ENCODE results near the gene SLC25A33. TPM values are rescaled to one million over a fixed set of nuclear protein-coding genes. Genes with fewer than 3 reads are reported as not detected.
A peak's percentile ranks its signal among the peaks of the same experiment; 100 is the strongest.

The SLC25A33 gene
- total RNA-seq, 2 experiments from 2014 or later: 5.4 to 6.1 TPM

GRCh38 chr1:9573723-9574122, 34.5 kb downstream of the SLC25A33 start:
- Mint-ChIP-seq H3K27me3 (no peaks in the 10 kb centered on the region), H3K36me3 (peaks cover 16% of the 10 kb centered on the region), H3K4me1 (ENCODE audit: low read depth) (no peaks in the 10 kb centered on the region), H3K4me3 (no peak overlapping the region), H3K9me3 (no peaks in the 10 kb centered on the region), H3K27ac (no peak overlapping the region)
- POLR2A ChIA-PET: interaction anchor here (0.5 kb wide), 1 partner anchor 819 kb away, joined by 3 read pairs; no protein-coding TSS in a partner anchor
- intact Hi-C loops (cut with micrococcal nuclease): loop anchor here (2.0 kb wide), 1 partner anchor 79 kb away; no protein-coding TSS in a partner anchor
- CTCF ChIA-PET: interaction anchor here (0.7 to 2.7 kb wide), 3 partner anchors 51 to 84 kb away, joined by 3 to 14 read pairs (median 9); no protein-coding TSS in a partner anchor
- no peak for DNase-seq

GRCh38 chr1:9575486-9575885, 36.2 kb downstream of the SLC25A33 start:
- H3K9me3 Mint-ChIP-seq: no peaks in the 10 kb centered on the region
- H3K27ac Mint-ChIP-seq: no peak overlapping the region
- no peak for DNase-seq
- intact Hi-C loops (cut with micrococcal nuclease): no loop called here
- H3K4me1 Mint-ChIP-seq (ENCODE audit: low read depth): no peaks in the 10 kb centered on the region
- no peaks in the 10 kb centered on the region for H3K27me3 Mint-ChIP-seq
- H3K4me3 Mint-ChIP-seq: no peak overlapping the region
- H3K36me3 Mint-ChIP-seq: peaks cover 16% of the 10 kb centered on the region
- ChIA-PET CTCF (interaction anchor here (1.4 to 2.7 kb wide), 2 partner anchors 80 to 85 kb away, joined by 3 to 14 read pairs; no protein-coding TSS in a partner anchor), POLR2A (no interaction called here)

- POLR2A ChIA-PET: no interaction called here
- DNase-seq: no peak
- CTCF ChIA-PET: no interaction called here
- Mint-ChIP-seq H3K27me3 (no peaks in the 10 kb centered on the region), H3K4me1 (ENCODE audit: low read depth) (no peaks in the 10 kb centered on the region), H3K9me3 (no peaks in the 10 kb centered on the region), H3K4me3 (no peak overlapping the region), H3K27ac (no peak overlapping the region), H3K36me3 (peaks cover 17% of the 10 kb centered on the region)
- intact Hi-C loops (cut with micrococcal nuclease): no loop called here
These were observed 37.6 kb downstream of the SLC25A33 start for GRCh38 chr1:9576903-9577302.

GRCh38 chr1:9577423-9577822, 38.2 kb downstream of the SLC25A33 start:
- Mint-ChIP-seq H3K4me3 (no peak overlapping the region), H3K9me3 (no peaks in the 10 kb centered on the region), H3K4me1 (ENCODE audit: low read depth) (no peaks in the 10 kb centered on the region), H3K36me3 (peaks cover 19% of the 10 kb centered on the region), H3K27ac (no peak overlapping the region), H3K27me3 (no peaks in the 10 kb centered on the region)
- DNase-seq: no peak
- intact Hi-C loops (cut with micrococcal nuclease): no loop called here
- POLR2A ChIA-PET: no interaction called here
- CTCF ChIA-PET: interaction anchor here (1.1 kb wide), 1 partner anchor 11 kb away, joined by 3 read pairs; no protein-coding TSS in a partner anchor

- intact Hi-C loops (cut with micrococcal nuclease): no loop called here
- Mint-ChIP-seq H3K9me3 (no peaks in the 10 kb centered on the region), H3K4me3 (no peak overlapping the region), H3K4me1 (ENCODE audit: low read depth) (no peaks in the 10 kb centered on the region), H3K27ac (no peak overlapping the region), H3K27me3 (no peaks in the 10 kb centered on the region), H3K36me3 (peaks cover 17% of the 10 kb centered on the region)
- POLR2A ChIA-PET: no interaction called here
- CTCF ChIA-PET: interaction anchor here (0.9 to 1.5 kb wide), 2 partner anchors 7 to 90 kb away, joined by 3 read pairs; no protein-coding TSS in a partner anchor
- DNase-seq: no peak
These were observed 41.7 kb downstream of the SLC25A33 start for GRCh38 chr1:9580942-9581341.

- H3K4me3 Mint-ChIP-seq: no peak overlapping the region
- peaks cover 16% of the 10 kb centered on the region for H3K4me1 Mint-ChIP-seq (ENCODE audit: low read depth)
- no peaks in the 10 kb centered on the region for H3K27me3 Mint-ChIP-seq
- H3K9me3 Mint-ChIP-seq: no peaks in the 10 kb centered on the region
- peaks cover 6% of the 10 kb centered on the region for H3K36me3 Mint-ChIP-seq
- no peak for DNase-seq
- intact Hi-C loops (cut with micrococcal nuclease): loop anchor here (5.0 kb wide), 2 partner anchors 141 to 294 kb away; partner anchors contain the start of gene SPSB1
- ChIA-PET POLR2A (no interaction called here), CTCF (interaction anchor here (1.5 kb wide), 1 partner anchor 24 kb away, joined by 3 read pairs; no protein-coding TSS in a partner anchor)
- no peak overlapping the region for H3K27ac Mint-ChIP-seq
These were observed 47.0 kb downstream of the SLC25A33 start for GRCh38 chr1:9586147-9586766.

- intact Hi-C loops (cut with micrococcal nuclease): loop anchor here (1.0 to 5.0 kb wide), 4 partner anchors 49 to 444 kb away; partner anchors contain the start of genes SLC25A33, SPSB1 and UBE4B
- peak within 1 kb of the TSS; percentile 82 for H3K4me3 Mint-ChIP-seq
- H3K9me3 Mint-ChIP-seq: no peaks in the 10 kb centered on the region
- no peaks in the 10 kb centered on the region for H3K36me3 Mint-ChIP-seq
- ChIA-PET CTCF (interaction anchor here (0.8 to 1.2 kb wide), 8 partner anchors 9 to 280 kb away, joined by 3 to 6 read pairs (median 3); no protein-coding TSS in a partner anchor), POLR2A (interaction anchor here (0.6 to 1.7 kb wide), 2 partner anchors 65 to 1390 kb away, joined by 3 to 4 read pairs; no protein-coding TSS in a partner anchor)
- H3K4me1 Mint-ChIP-seq (ENCODE audit: low read depth): peaks cover 31% of the 10 kb centered on the region
- DNase-seq: peak; percentile 95
- H3K27ac Mint-ChIP-seq: peak within 1 kb of the TSS; percentile 35
- no peaks in the 10 kb centered on the region for H3K27me3 Mint-ChIP-seq
These were observed 49.4 kb downstream of the SLC25A33 start, which contains the start of gene TMEM201 for GRCh38 chr1:9588551-9589143. TMEM201 (plus strand) TSS chr1:9588911; CDS start chr1:9588931, 20 bp downstream.

GRCh38 chr1:9589144-9589718, 50.0 kb downstream of the SLC25A33 start:
- H3K9me3 Mint-ChIP-seq: no peaks in the 10 kb centered on the region
- no peaks in the 10 kb centered on the region for H3K27me3 Mint-ChIP-seq
- POLR2A ChIA-PET: interaction anchor here (0.6 to 1.7 kb wide), 4 partner anchors 37 to 1390 kb away, joined by 3 to 4 read pairs (median 3); no protein-coding TSS in a partner anchor
- H3K4me1 Mint-ChIP-seq (ENCODE audit: low read depth): peaks cover 32% of the 10 kb centered on the region
- no peaks in the 10 kb centered on the region for H3K36me3 Mint-ChIP-seq
- peak; percentile 62 for DNase-seq
- H3K27ac Mint-ChIP-seq: peak overlapping the region; percentile 35
- CTCF ChIA-PET: interaction anchor here (0.9 to 1.2 kb wide), 3 partner anchors 21 to 38 kb away, joined by 3 to 8 read pairs (median 3); no protein-coding TSS in a partner anchor
- peak overlapping the region; percentile 82 for H3K4me3 Mint-ChIP-seq
- intact Hi-C loops (cut with micrococcal nuclease): loop anchor here (1.0 to 5.0 kb wide), 4 partner anchors 50 to 443 kb away; partner anchors contain the start of genes SLC25A33, SPSB1 and UBE4B

GRCh38 chr1:9589719-9590157, 50.5 kb downstream of the SLC25A33 start:
- peak overlapping the region; percentile 82 for H3K4me3 Mint-ChIP-seq
- H3K4me1 Mint-ChIP-seq (ENCODE audit: low read depth): peaks cover 32% of the 10 kb centered on the region
- H3K36me3 Mint-ChIP-seq: no peaks in the 10 kb centered on the region
- H3K9me3 Mint-ChIP-seq: no peaks in the 10 kb centered on the region
- intact Hi-C loops (cut with micrococcal nuclease): loop anchor here (1.0 to 5.0 kb wide), 4 partner anchors 50 to 443 kb away; partner anchors contain the start of genes SLC25A33, SPSB1 and UBE4B
- H3K27me3 Mint-ChIP-seq: no peaks in the 10 kb centered on the region
- H3K27ac Mint-ChIP-seq: peak overlapping the region; percentile 35
- no peak for DNase-seq
- CTCF ChIA-PET: interaction anchor here (0.9 to 1.2 kb wide), 3 partner anchors 20 to 38 kb away, joined by 3 to 8 read pairs (median 3); no protein-coding TSS in a partner anchor
- POLR2A ChIA-PET: interaction anchor here (0.6 to 1.7 kb wide), 4 partner anchors 26 to 64 kb away, joined by 3 to 4 read pairs (median 3); no protein-coding TSS in a partner anchor

- peak overlapping the region; percentile 82 for H3K4me3 Mint-ChIP-seq
- ChIA-PET CTCF (interaction anchor here (1.2 kb wide), 2 partner anchors 20 to 25 kb away, joined by 3 to 8 read pairs; no protein-coding TSS in a partner anchor), POLR2A (interaction anchor here (0.6 to 1.7 kb wide), 4 partner anchors 26 to 63 kb away, joined by 3 to 4 read pairs (median 3); no protein-coding TSS in a partner anchor)
- no peaks in the 10 kb centered on the region for H3K9me3 Mint-ChIP-seq
- H3K4me1 Mint-ChIP-seq (ENCODE audit: low read depth): peaks cover 32% of the 10 kb centered on the region
- no peak overlapping the region for H3K27ac Mint-ChIP-seq
- no peaks in the 10 kb centered on the region for H3K36me3 Mint-ChIP-seq
- intact Hi-C loops (cut with micrococcal nuclease): no loop called here
- no peak for DNase-seq
- H3K27me3 Mint-ChIP-seq: no peaks in the 10 kb centered on the region
These were observed 50.9 kb downstream of the SLC25A33 start for GRCh38 chr1:9590201-9590600.

- no peaks in the 10 kb centered on the region for H3K36me3 Mint-ChIP-seq
- no peak overlapping the region for H3K4me3 Mint-ChIP-seq
These were observed 51.8 kb downstream of the SLC25A33 start for GRCh38 chr1:9590945-9591668.

More at GRCh38 chr1:9590945-9591668, 51.8 kb downstream of the SLC25A33 start:
- CTCF ChIA-PET: interaction anchor here (0.7 to 1.8 kb wide), 2 partner anchors 24 to 35 kb away, joined by 3 to 6 read pairs; no protein-coding TSS in a partner anchor
- Mint-ChIP-seq H3K27ac (no peak overlapping the region), H3K9me3 (no peaks in the 10 kb centered on the region), H3K4me1 (ENCODE audit: low read depth) (peaks cover 32% of the 10 kb centered on the region), H3K27me3 (no peaks in the 10 kb centered on the region)
- POLR2A ChIA-PET: no interaction called here
- DNase-seq: no peak
- intact Hi-C loops (cut with micrococcal nuclease): no loop called here

Data from activated CD4-positive, alpha-beta memory T cell treated with anti-CD3 and anti-CD28 coated beads for 36 hours (primary cell).